Measurements from ENCODE around the gene ROR2.

DNA sequence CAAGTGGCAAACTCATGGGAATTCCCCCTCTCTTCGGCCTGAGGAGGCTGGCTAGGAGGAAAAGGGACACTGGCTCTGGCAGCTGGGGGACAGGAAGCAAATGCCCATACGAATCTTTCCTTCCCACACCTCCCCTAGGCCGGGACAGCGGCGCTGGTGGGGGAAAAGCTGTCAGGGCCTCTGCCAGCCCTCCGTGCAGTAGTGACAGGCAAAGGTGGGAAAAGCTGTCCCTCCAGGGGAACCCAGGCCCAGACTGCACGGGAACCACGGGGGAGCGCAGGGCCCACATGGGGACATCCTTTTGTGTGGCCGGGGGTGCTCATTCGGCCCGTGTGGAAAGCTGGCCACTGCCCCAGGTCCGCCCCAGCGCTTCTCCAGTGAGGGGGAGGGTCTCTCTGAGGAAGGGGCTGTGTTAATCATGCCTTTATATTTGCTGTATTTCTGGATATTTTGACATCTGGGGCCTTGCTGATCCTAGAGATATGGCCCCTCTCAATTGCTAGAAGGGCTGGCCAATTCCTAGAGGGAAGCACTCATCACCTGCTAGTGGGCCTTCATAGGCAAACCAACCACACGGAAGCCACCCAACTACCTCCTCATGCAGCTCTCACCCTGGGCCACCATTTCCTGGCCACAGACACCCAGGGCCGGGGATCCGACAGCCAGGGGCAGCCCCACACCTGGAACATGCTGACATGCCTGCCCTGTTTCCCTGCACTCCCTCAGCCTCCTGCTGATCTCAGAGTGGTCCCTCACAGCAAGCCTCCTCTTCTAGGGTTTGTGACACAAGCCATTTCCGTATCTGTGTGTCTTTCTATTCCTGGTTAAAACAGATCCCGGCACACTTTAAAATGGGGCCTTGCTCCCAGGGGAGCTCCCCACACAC, 138.8 kb downstream of the ROR2 start:
- TF ChIP-seq, protein P1, sequence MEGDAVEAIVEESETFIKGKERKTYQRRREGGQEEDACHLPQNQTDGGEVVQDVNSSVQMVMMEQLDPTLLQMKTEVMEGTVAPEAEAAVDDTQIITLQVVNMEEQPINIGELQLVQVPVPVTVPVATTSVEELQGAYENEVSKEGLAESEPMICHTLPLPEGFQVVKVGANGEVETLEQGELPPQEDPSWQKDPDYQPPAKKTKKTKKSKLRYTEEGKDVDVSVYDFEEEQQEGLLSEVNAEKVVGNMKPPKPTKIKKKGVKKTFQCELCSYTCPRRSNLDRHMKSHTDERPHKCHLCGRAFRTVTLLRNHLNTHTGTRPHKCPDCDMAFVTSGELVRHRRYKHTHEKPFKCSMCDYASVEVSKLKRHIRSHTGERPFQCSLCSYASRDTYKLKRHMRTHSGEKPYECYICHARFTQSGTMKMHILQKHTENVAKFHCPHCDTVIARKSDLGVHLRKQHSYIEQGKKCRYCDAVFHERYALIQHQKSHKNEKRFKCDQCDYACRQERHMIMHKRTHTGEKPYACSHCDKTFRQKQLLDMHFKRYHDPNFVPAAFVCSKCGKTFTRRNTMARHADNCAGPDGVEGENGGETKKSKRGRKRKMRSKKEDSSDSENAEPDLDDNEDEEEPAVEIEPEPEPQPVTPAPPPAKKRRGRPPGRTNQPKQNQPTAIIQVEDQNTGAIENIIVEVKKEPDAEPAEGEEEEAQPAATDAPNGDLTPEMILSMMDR (IDR thresholded peaks at IDR 0.05): no peak
- TF ChIP-seq POLR2A (IDR thresholded peaks at IDR 0.05): no peak
